Colonic mucosa (tissue), 4 donors: ENCODE results near the gene CTDNEP1. TPM values are rescaled to one million over a fixed set of nuclear protein-coding genes. Genes with fewer than 3 reads are reported as not detected.

ENCODE experiments used
- DNase-seq: peaks from one replicate; pipeline ENCODE4 v3.0.0-alpha.2; 2020
- H3K27ac ChIP-seq: fragments of 200-600 bp; one replicate; pipeline ENCODE4 v1.8.0; 2021
- H3K27me3 ChIP-seq: fragments of 200-600 bp; one replicate; pipeline ENCODE4 v1.8.0; 2021
- H3K36me3 ChIP-seq: fragments of 200-600 bp; one replicate; pipeline ENCODE4 v1.8.0; 2021
- H3K4me1 ChIP-seq: fragments of 200-600 bp; one replicate; pipeline ENCODE4 v1.8.0; 2021; ENCODE audit warnings: mild to moderate bottlenecking
- H3K4me3 ChIP-seq: fragments of 200-600 bp; one replicate; pipeline ENCODE4 v1.8.0; 2021
- H3K9ac ChIP-seq, 2 donors: one replicate each; pipeline ENCODE4 v1.7.0; 2013; ENCODE audit warnings: control low read depth in 2 of 2, low read depth in 2 of 2, low read length in 2 of 2
- H3K9me3 ChIP-seq: fragments of 200-600 bp; one replicate; pipeline ENCODE4 v1.8.0; 2021
- intact Hi-C: fragments of 100-400 bp; cut with DNase I; formaldehyde crosslinking; loops from one replicate; pipeline ENCODE4 v1.14.1; 2022
- total RNA-seq, 2 donors: library from RNA; stranded (reverse); fragmentation: NEBNext Ultra II Directional in 1 of 2; extraction: Animal tissue kit (Norgen Biotek cat#: 25700) in 1 of 2; gene quantifications; one replicate each; pipeline ENCODE4 v1.2.1, GENCODE V29; 2021
- TF ChIP-seq, protein P1 (sequence below): fragments of 200-600 bp; IDR thresholded peaks from one replicate; pipeline ENCODE4 v1.8.0; 2022; ENCODE audit warnings: antibody characterized with exemption, mild to moderate bottlenecking
- donor health status: healthy.
- donor health status: DM: no; HTN: no; CAD: no.
- donor health status: DM: no; HTN: no; CAD: no.

Gene CTDNEP1
- total RNA-seq, 2 donors from 2014 or later = 124 to 145 TPM

DNA sequence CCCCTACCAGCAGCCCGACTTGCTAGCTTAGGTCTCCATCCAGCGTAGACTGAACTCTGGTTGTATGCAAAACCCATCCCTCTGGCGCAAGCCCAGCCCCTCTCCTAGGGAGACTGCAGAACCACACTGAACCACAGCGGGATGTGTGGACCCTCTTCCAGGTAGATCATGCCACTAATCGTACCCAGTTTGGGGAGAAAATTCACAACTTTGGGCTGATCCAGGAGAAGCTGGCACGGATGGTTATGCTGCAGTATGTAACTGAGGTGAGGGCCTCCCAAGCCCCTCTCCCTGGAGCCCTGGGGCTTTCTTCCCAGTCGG lies 28.6 kb downstream of the CTDNEP1 start:
- no peak for DNase-seq
- Histone ChIP-seq H3K27me3 (no peaks in the 10 kb centered on the region), H3K9me3 (no peaks in the 10 kb centered on the region), H3K4me1 (peaks cover 14% of the 10 kb centered on the region), H3K4me3 (no peak overlapping the region), H3K36me3 (peaks cover 11% of the 10 kb centered on the region), H3K27ac (no peak overlapping the region), H3K9ac (no peak overlapping the region)
- TF ChIP-seq, protein P1, sequence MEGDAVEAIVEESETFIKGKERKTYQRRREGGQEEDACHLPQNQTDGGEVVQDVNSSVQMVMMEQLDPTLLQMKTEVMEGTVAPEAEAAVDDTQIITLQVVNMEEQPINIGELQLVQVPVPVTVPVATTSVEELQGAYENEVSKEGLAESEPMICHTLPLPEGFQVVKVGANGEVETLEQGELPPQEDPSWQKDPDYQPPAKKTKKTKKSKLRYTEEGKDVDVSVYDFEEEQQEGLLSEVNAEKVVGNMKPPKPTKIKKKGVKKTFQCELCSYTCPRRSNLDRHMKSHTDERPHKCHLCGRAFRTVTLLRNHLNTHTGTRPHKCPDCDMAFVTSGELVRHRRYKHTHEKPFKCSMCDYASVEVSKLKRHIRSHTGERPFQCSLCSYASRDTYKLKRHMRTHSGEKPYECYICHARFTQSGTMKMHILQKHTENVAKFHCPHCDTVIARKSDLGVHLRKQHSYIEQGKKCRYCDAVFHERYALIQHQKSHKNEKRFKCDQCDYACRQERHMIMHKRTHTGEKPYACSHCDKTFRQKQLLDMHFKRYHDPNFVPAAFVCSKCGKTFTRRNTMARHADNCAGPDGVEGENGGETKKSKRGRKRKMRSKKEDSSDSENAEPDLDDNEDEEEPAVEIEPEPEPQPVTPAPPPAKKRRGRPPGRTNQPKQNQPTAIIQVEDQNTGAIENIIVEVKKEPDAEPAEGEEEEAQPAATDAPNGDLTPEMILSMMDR = no peak
- intact Hi-C loops = no loop called here

DNA sequence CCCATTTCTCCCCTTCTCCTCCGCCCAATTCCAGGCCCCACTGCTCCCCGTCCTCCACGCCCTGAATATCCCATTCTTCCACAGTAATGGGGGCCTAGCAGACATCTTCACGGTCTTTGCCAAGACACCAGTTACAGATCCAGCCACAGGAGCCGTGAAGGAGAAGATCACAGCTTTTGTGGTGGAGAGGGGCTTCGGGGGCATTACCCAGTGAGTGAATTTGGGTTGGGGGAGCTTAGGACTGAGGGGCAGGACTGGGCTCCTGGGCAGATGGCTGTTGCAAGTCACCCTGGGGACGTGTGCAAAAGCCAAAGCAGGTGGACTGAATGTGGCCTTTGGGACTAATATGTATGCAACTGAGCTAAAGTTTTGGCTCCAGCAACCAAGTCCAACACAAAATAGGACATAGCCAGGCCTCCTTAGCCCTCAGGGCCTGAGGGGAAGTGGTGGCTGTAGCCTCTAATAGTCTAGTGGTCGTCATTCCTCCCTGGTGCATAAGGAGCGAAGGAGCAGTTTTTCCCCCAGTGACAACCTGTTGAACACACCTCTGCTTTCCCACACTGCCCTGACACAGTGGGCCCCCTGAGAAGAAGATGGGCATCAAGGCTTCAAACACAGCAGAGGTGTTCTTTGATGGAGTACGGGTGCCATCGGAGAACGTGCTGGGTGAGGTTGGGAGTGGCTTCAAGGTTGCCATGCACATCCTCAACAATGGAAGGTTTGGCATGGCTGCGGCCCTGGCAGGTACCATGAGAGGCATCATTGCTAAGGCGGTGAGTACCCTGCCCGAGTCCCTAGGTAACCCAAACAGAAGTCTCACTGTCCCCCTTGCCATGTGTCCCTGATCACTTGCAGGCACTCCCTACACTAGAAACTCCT lies 29.2 kb downstream of the CTDNEP1 start:
- no peak for DNase-seq
- H3K9ac ChIP-seq = peak overlapping the region in 1 of 2 donors; percentile 77
- TF ChIP-seq, protein P1 = no peak
- H3K9me3 ChIP-seq = no peaks in the 10 kb centered on the region
- no peak overlapping the region for H3K27ac ChIP-seq
- intact Hi-C loops = no loop called here
- H3K4me1 ChIP-seq = peaks cover 14% of the 10 kb centered on the region
- peaks cover 11% of the 10 kb centered on the region for H3K36me3 ChIP-seq
- no peak overlapping the region for H3K4me3 ChIP-seq
- H3K27me3 ChIP-seq = no peaks in the 10 kb centered on the region

DNA sequence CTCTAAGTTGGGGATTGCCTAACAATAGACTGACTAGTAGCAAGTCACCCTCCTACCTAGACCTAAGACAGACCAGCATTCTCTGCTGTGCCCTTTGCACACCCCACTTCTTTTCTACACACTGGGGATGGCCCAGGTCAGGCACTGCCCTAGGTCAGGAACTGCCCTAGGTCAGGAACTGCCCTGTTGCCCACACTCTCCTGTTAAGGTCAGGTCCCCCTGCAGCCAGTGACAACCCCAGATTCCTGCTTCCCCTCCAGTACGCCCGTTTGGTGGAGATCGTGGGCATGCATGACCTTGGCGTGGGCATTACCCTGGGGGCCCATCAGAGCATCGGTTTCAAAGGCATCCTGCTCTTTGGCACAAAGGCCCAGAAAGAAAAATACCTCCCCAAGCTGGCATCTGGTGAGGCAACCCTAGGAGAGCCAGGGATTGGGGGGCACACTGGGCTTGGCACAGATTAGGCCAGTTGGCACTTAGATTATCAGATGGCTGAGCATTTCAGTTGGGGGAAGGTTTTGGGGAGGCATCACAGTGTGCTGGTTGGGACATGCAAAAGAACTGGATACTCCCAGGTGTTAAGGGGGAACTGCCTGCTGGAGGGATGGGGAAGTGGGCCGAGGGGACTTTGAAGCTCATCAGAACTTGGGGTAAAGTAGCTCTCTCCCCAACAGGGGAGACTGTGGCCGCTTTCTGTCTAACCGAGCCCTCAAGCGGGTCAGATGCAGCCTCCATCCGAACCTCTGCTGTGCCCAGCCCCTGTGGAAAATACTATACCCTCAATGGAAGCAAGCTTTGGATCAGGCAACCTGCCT lies 30.0 kb downstream of the CTDNEP1 start:
- Histone ChIP-seq H3K36me3 (peaks cover 11% of the 10 kb centered on the region), H3K4me1 (peaks cover 14% of the 10 kb centered on the region), H3K4me3 (peak overlapping the region; percentile 96), H3K9ac (peak overlapping the region; percentile 77 to 97), H3K9me3 (no peaks in the 10 kb centered on the region), H3K27ac (peak overlapping the region; percentile 99), H3K27me3 (no peaks in the 10 kb centered on the region)
- TF ChIP-seq, protein P1 = no peak
- intact Hi-C loops = no loop called here
- DNase-seq = no peak

DNA sequence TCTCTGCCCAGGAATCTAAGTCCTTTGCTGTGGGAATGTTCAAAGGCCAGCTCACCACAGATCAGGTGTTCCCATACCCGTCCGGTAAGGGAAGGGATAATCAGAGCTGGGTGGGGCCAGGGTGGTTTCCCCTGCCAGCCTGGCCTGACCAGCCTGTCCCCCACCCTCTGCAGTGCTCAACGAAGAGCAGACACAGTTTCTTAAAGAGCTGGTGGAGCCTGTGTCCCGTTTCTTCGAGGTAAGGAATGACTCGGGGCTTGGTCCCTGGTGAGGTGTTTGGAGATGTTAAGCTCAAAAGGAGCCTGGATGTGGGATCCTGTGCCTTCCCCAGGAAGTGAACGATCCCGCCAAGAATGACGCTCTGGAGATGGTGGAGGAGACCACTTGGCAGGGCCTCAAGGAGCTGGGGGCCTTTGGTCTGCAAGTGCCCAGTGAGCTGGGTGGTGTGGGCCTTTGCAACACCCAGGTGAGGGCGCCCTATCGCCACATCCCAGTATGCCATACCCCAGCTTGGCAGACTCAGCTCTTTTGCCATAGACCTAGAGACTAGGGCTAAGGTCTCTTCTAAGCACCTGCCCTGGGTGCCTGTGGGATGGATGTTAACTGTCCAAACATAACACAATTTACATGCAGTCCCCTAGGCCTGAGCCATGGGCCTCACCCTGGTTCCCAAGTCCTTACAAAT lies 30.8 kb downstream of the CTDNEP1 start:
- Histone ChIP-seq H3K9ac (peak overlapping the region; percentile 77 to 97), H3K27me3 (no peaks in the 10 kb centered on the region), H3K36me3 (peaks cover 11% of the 10 kb centered on the region), H3K4me3 (peak overlapping the region; percentile 96), H3K27ac (peak overlapping the region; percentile 99), H3K9me3 (no peaks in the 10 kb centered on the region), H3K4me1 (peaks cover 14% of the 10 kb centered on the region)
- peak; percentile 70 for DNase-seq
- TF ChIP-seq, protein P1 = peak; percentile 48
- intact Hi-C loops = no loop called here

DNA sequence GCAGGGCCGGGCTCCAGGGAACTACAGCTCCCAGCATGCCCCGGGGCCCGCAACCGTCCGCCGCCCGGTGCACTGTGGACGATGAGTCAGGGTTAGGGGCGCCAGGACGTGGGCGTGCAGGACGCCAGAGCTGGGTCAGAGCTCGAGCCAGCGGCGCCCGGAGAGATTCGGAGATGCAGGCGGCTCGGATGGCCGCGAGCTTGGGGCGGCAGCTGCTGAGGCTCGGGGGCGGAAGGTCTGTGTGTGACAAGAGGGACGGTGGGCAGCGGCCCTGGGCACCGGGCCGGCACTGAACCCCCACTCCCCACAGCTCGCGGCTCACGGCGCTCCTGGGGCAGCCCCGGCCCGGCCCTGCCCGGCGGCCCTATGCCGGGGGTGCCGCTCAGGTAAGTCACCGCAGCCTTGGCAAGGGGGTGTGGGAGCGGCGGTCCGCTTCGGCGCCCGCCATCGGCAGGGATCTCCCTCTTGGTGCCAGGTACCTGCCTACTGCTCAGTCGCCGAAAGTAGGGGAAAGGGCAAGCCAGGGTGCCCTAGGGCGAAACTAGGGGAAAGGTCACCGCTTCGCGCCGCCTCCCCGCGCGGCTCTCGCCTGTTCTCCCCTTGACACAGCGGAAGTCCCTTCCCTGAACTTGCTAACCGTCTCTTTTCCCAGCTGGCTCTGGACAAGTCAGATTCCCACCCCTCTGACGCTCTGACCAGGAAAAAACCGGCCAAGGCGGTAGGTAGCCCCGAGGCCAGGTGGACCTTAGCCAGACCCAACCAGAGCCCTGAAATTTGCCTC lies 31.5 kb downstream of the CTDNEP1 start, which contains the start of the genes ACADVL and DLG4:
Gene ACADVL, plus strand, starts transcription at position 127 of the 781 bp plus-strand sequence. Its CDS starts 47 bp downstream, at position 174.
Gene DLG4, minus strand, starts transcription at position 25 of the 781 bp plus-strand sequence.
- H3K9me3 ChIP-seq = no peaks in the 10 kb centered on the region
- no peaks in the 10 kb centered on the region for H3K27me3 ChIP-seq
- H3K4me1 ChIP-seq = peaks cover 14% of the 10 kb centered on the region
- intact Hi-C loops = no loop called here
- H3K4me3 ChIP-seq = peak within 1 kb of the TSS; percentile 96
- H3K9ac ChIP-seq = peak within 1 kb of the TSS; percentile 77 to 97
- peak within 1 kb of the TSS; percentile 99 for H3K27ac ChIP-seq
- TF ChIP-seq, protein P1 = no peak
- peak; percentile 92 for DNase-seq
- H3K36me3 ChIP-seq = peaks cover 11% of the 10 kb centered on the region
